Measurements from ENCODE around the gene RTTN. TPM values are rescaled to one million over a fixed set of nuclear protein-coding genes. Genes with fewer than 3 reads are reported as not detected.

Gene RTTN
- total and polyA plus RNA-seq, 9 of the 15 experiments (the other 6 are each of a cell fraction or from before 2014, with no cell fraction given) = 3.1 to 18.3 (median 10.6) TPM

- no peak for TF ChIP-seq EZH2 (IDR thresholded peaks at IDR 0.05; ENCODE audit: borderline replicate concordance, low read depth, low read length)
- TF ChIP-seq ZFX (CRISPR knock-in tag; IDR thresholded peaks at IDR 0.05) = peak; percentile 5; the same call in 1 of the 2 replicates
- TF ChIP-seq BRD9 (IDR thresholded peaks at IDR 0.05; ENCODE audit: low read depth, partially characterized antibody) = no peak
- TF ChIP-seq, protein P1, sequence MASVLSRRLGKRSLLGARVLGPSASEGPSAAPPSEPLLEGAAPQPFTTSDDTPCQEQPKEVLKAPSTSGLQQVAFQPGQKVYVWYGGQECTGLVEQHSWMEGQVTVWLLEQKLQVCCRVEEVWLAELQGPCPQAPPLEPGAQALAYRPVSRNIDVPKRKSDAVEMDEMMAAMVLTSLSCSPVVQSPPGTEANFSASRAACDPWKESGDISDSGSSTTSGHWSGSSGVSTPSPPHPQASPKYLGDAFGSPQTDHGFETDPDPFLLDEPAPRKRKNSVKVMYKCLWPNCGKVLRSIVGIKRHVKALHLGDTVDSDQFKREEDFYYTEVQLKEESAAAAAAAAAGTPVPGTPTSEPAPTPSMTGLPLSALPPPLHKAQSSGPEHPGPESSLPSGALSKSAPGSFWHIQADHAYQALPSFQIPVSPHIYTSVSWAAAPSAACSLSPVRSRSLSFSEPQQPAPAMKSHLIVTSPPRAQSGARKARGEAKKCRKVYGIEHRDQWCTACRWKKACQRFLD (CRISPR knock-in tag; IDR thresholded peaks at IDR 0.05) = no peak
- no peak for TF ChIP-seq HMG20B (CRISPR knock-in tag; IDR thresholded peaks at IDR 0.05)
- no peak for TF ChIP-seq CBX2 (IDR thresholded peaks at IDR 0.05; ENCODE audit: insufficient read depth, low read length, poor library complexity, severe bottlenecking)
- TF ChIP-seq, protein P2, sequence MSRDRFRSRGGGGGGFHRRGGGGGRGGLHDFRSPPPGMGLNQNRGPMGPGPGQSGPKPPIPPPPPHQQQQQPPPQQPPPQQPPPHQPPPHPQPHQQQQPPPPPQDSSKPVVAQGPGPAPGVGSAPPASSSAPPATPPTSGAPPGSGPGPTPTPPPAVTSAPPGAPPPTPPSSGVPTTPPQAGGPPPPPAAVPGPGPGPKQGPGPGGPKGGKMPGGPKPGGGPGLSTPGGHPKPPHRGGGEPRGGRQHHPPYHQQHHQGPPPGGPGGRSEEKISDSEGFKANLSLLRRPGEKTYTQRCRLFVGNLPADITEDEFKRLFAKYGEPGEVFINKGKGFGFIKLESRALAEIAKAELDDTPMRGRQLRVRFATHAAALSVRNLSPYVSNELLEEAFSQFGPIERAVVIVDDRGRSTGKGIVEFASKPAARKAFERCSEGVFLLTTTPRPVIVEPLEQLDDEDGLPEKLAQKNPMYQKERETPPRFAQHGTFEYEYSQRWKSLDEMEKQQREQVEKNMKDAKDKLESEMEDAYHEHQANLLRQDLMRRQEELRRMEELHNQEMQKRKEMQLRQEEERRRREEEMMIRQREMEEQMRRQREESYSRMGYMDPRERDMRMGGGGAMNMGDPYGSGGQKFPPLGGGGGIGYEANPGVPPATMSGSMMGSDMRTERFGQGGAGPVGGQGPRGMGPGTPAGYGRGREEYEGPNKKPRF (IDR thresholded peaks at IDR 0.05; ENCODE audit: low read depth, low read length) = no peak
- TF ChIP-seq ZNF280A (IDR thresholded peaks at IDR 0.05; ENCODE audit: low read depth, partially characterized antibody) = no peak
- TF ChIP-seq ZNF282 (CRISPR knock-in tag; IDR thresholded peaks at IDR 0.05) = no peak
- TF ChIP-seq THRA (IDR thresholded peaks at IDR 0.05) = no peak
- no peak for TF ChIP-seq CBX3 (IDR thresholded peaks at IDR 0.05; ENCODE audit: borderline replicate concordance in 1 of 2, low read length in 2 of 2)
- peak; percentile 36; the same call in 1 of the 2 replicates for TF ChIP-seq VEZF1 (CRISPR knock-in tag; IDR thresholded peaks at IDR 0.05)
- no peak for TF ChIP-seq BCOR (IDR thresholded peaks at IDR 0.05)
- no peak for TF ChIP-seq ZNF561 (CRISPR knock-in tag; conservative IDR thresholded peaks at IDR 0.05)
- TF ChIP-seq BHLHE40 (IDR thresholded peaks at IDR 0.05; ENCODE audit: low read length) = peak; percentile 72
- TF ChIP-seq TCFL5 (CRISPR knock-in tag; conservative IDR thresholded peaks at IDR 0.05) = no peak
- no peak for TF ChIP-seq LARP7 (IDR thresholded peaks at IDR 0.05)
- TF ChIP-seq POLR3G (IDR thresholded peaks at IDR 0.05; ENCODE audit: extremely low read depth, insufficient read length, insufficient replicate concordance) = no peak
- 0 out of 2 replicates have a peak, but pooled peaks have one; percentile 9 for TF ChIP-seq NFIC (IDR thresholded peaks at IDR 0.05)
- no peak for TF ChIP-seq ZNF408 (CRISPR knock-in tag; IDR thresholded peaks at IDR 0.05; ENCODE audit: low read depth)
These were observed 168.6 kb downstream of the RTTN start (continued) for GRCh38 chr18:70036771-70037347.
